ENCODE data around the gene AJM1.

The AJM1 gene

DNA sequence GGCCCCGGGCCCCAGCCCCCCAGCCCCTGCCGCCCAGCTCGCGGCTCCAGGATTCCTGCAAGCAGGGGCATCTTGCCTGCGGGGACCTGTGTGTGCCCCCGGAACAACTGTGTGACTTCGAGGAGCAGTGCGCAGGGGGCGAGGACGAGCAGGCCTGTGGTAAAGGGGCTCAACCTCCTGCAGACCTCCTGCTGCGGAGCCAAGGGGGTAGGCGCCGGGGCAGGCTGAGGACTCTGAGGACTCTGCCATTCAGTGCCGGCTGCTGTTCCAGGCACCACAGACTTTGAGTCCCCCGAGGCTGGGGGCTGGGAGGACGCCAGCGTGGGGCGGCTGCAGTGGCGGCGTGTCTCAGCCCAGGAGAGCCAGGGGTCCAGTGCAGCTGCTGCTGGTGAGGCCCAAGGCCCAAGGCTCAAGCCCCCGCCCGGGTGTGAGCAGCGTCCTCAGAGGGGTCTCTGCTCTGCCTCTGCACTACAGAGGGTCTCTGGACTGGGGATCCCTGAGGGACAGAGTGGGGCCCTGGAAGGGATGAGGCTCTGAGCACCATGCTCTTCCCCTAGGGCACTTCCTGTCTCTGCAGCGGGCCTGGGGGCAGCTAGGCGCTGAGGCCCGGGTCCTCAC, 13.3 kb downstream of the AJM1 start:
- Histone ChIP-seq H3K79me2 (ENCODE audit: insufficient read depth, low read depth) (no peaks in the 10 kb centered on the region), H2AFZ (ENCODE audit: low read depth) (no peak overlapping the region), H3K9ac (no peak overlapping the region), H3K27ac (no peak overlapping the region), H4K20me1 (ENCODE audit: insufficient read depth) (no peaks in the 10 kb centered on the region), H3K4me2 (no peak overlapping the region), H3K4me3 (IDR thresholded peaks at IDR 0.05; ENCODE audit: insufficient read depth, low read depth, low read length) (no peak overlapping the region), H3K27me3 (ENCODE audit: insufficient read depth, low read depth) (no peaks in the 10 kb centered on the region), H3K36me3 (ENCODE audit: insufficient read depth) (no peaks in the 10 kb centered on the region), H3K4me1 (ENCODE audit: low read depth, poor library complexity, severe bottlenecking) (no peaks in the 10 kb centered on the region)
- TF ChIP-seq, protein P1, sequence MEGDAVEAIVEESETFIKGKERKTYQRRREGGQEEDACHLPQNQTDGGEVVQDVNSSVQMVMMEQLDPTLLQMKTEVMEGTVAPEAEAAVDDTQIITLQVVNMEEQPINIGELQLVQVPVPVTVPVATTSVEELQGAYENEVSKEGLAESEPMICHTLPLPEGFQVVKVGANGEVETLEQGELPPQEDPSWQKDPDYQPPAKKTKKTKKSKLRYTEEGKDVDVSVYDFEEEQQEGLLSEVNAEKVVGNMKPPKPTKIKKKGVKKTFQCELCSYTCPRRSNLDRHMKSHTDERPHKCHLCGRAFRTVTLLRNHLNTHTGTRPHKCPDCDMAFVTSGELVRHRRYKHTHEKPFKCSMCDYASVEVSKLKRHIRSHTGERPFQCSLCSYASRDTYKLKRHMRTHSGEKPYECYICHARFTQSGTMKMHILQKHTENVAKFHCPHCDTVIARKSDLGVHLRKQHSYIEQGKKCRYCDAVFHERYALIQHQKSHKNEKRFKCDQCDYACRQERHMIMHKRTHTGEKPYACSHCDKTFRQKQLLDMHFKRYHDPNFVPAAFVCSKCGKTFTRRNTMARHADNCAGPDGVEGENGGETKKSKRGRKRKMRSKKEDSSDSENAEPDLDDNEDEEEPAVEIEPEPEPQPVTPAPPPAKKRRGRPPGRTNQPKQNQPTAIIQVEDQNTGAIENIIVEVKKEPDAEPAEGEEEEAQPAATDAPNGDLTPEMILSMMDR (conservative IDR thresholded peaks at IDR 0.05; ENCODE audit: low read depth, low read length), result no peak

DNA sequence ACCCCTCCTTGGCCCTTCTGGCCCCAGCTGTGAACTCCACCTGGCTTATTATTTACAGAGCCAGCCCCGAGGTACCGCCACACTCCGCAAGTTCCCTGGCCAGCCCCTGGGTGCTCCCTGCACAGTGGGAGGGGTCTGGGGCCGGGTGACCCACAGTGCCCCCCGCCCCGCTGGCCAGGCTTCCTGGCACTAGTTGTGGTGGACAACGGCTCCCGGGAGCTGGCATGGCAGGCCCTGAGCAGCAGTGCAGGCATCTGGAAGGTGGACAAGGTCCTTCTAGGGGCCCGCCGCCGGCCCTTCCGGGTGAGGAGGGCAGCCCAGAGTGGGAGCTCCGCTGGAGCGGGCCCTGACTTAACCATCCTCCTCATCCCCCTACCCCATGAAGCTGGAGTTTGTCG, 13.8 kb downstream of the AJM1 start:
- no peak overlapping the region for H2AFZ ChIP-seq (ENCODE audit: low read depth)
- H3K9ac ChIP-seq, result no peak overlapping the region
- H4K20me1 ChIP-seq (ENCODE audit: insufficient read depth), result no peaks in the 10 kb centered on the region
- H3K4me1 ChIP-seq (ENCODE audit: low read depth, poor library complexity, severe bottlenecking), result no peaks in the 10 kb centered on the region
- H3K27ac ChIP-seq, result no peak overlapping the region
- no peaks in the 10 kb centered on the region for H3K27me3 ChIP-seq (ENCODE audit: insufficient read depth, low read depth)
- H3K4me2 ChIP-seq, result no peak overlapping the region
- H3K79me2 ChIP-seq (ENCODE audit: insufficient read depth, low read depth), result no peaks in the 10 kb centered on the region
- H3K36me3 ChIP-seq (ENCODE audit: insufficient read depth), result no peaks in the 10 kb centered on the region
- TF ChIP-seq, protein P1 (conservative IDR thresholded peaks at IDR 0.05; ENCODE audit: low read depth, low read length), result no peak
- H3K4me3 ChIP-seq (IDR thresholded peaks at IDR 0.05; ENCODE audit: insufficient read depth, low read depth, low read length), result no peak overlapping the region

DNA sequence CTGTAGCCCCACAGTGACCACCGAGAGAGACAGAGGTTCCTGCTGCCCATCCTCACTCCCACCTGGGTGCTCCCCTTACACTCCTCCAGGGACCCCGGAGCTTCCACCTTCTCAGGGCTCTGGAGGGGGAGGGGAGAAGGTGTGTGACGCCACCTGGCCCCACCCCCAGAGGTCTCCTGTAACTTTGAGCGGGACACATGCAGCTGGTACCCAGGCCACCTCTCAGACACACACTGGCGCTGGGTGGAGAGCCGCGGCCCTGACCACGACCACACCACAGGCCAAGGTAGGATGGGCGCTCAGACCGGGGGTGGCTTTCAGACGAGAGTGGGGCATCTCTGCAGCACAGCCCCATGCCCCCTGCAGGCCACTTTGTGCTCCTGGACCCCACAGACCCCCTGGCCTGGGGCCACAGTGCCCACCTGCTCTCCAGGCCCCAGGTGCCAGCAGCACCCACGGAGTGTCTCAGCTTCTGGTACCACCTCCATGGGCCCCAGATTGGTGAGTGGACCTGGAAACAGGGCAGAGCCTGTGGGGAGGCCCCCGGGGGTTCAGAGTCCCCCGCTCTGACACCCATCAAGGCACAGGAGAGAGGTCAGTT, 14.4 kb downstream of the AJM1 start:
- no peak overlapping the region for H3K9ac ChIP-seq
- no peak overlapping the region for H2AFZ ChIP-seq (ENCODE audit: low read depth)
- TF ChIP-seq, protein P1 (conservative IDR thresholded peaks at IDR 0.05; ENCODE audit: low read depth, low read length), result no peak
- no peak overlapping the region for H3K4me3 ChIP-seq (IDR thresholded peaks at IDR 0.05; ENCODE audit: insufficient read depth, low read depth, low read length)
- no peaks in the 10 kb centered on the region for H3K79me2 ChIP-seq (ENCODE audit: insufficient read depth, low read depth)
- no peaks in the 10 kb centered on the region for H3K36me3 ChIP-seq (ENCODE audit: insufficient read depth)
- H3K4me2 ChIP-seq, result no peak overlapping the region
- H3K27ac ChIP-seq, result no peak overlapping the region
- H3K4me1 ChIP-seq (ENCODE audit: low read depth, poor library complexity, severe bottlenecking), result no peaks in the 10 kb centered on the region
- no peaks in the 10 kb centered on the region for H4K20me1 ChIP-seq (ENCODE audit: insufficient read depth)
- no peaks in the 10 kb centered on the region for H3K27me3 ChIP-seq (ENCODE audit: insufficient read depth, low read depth)

DNA sequence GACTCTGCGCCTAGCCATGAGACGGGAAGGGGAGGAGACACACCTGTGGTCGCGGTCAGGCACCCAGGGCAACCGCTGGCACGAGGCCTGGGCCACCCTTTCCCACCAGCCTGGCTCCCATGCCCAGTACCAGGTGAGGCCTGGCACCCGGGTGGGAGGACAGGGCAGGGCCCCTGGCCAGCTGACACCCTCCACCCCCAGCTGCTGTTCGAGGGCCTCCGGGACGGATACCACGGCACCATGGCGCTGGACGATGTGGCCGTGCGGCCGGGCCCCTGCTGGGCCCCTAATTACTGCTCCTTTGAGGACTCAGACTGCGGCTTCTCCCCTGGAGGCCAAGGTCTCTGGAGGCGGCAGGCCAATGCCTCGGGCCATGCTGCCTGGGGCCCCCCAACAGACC, 14.9 kb downstream of the AJM1 start:
- no peaks in the 10 kb centered on the region; the same call in 1 of the 2 replicates for H3K36me3 ChIP-seq (ENCODE audit: insufficient read depth)
- no peaks in the 10 kb centered on the region for H3K79me2 ChIP-seq (ENCODE audit: insufficient read depth, low read depth)
- no peak overlapping the region for H3K27ac ChIP-seq
- H3K4me1 ChIP-seq (ENCODE audit: low read depth, poor library complexity, severe bottlenecking), result no peaks in the 10 kb centered on the region
- H3K9ac ChIP-seq, result no peak overlapping the region
- H3K4me2 ChIP-seq, result no peak overlapping the region
- H2AFZ ChIP-seq (ENCODE audit: low read depth), result no peak overlapping the region
- TF ChIP-seq, protein P1 (conservative IDR thresholded peaks at IDR 0.05; ENCODE audit: low read depth, low read length), result no peak
- no peak overlapping the region for H3K4me3 ChIP-seq (IDR thresholded peaks at IDR 0.05; ENCODE audit: insufficient read depth, low read depth, low read length)
- H3K27me3 ChIP-seq (ENCODE audit: insufficient read depth, low read depth), result no peaks in the 10 kb centered on the region
- no peaks in the 10 kb centered on the region for H4K20me1 ChIP-seq (ENCODE audit: insufficient read depth)

Measured in KMS-11 (cell line).